GM12891 (cell line): Measurements from ENCODE around the gene SMO.
"Not testable (repeated sequence)": the region's sequence is repeated elsewhere in the genome, so short reads cannot be mapped to it uniquely, and the experiment has no call there.

Source experiments
- DNase-seq: peaks from one replicate; pipeline ENCODE4 v3.0.0; 2011; ENCODE audit warnings: low spot score; ENCODE audit not compliant: insufficient read length
- FAIRE-seq: peaks from 2 replicates; lab custom pipeline; 2011; peaks lifted over from hg19 to GRCh38; lab: Jason Lieb, UNC
- PAX5 ChIP-seq: IDR thresholded peaks from 2 replicates; pipeline ENCODE4 v1.6.1; 2011; ENCODE audit warnings: low read length, moderate library complexity, mild to moderate bottlenecking; ENCODE audit not compliant: insufficient read depth, severe bottlenecking
- POLR2A ChIP-seq: IDR thresholded peaks from 2 replicates; pipeline ENCODE4 v1.6.1; 2011; ENCODE audit warnings: low read depth, low read length, control low read depth
- POLR2AphosphoS5 ChIP-seq: IDR thresholded peaks from 2 replicates; pipeline ENCODE4 v1.6.1; 2011; ENCODE audit warnings: low read depth, low read length, control low read depth
- POU2F2 ChIP-seq: IDR thresholded peaks from 2 replicates; pipeline ENCODE4 v1.6.1; 2011; ENCODE audit warnings: low read depth, mild to moderate bottlenecking, control low read depth, low read length, moderate library complexity
- SPI1 ChIP-seq: IDR thresholded peaks from 2 replicates; pipeline ENCODE4 v1.6.1; 2011; ENCODE audit warnings: low read depth, low read length, control low read depth
- TAF1 ChIP-seq: IDR thresholded peaks from 2 replicates; pipeline ENCODE4 v1.6.1; 2011; ENCODE audit warnings: low read depth, low read length, control low read depth

Gene SMO

GRCh38 chr7:129231666-129232065 is 43.2 kb downstream of the SMO start:
- DNase-seq: no peak
- no peak for TF ChIP-seq POLR2AphosphoS5
- TF ChIP-seq TAF1: no peak
- TF ChIP-seq PAX5: no peak
- no peak for TF ChIP-seq SPI1
- no peak for TF ChIP-seq POU2F2
- no peak for TF ChIP-seq POLR2A
- FAIRE-seq: no peak

- TF ChIP-seq TAF1 (no peak), PAX5 (no peak), POU2F2 (no peak)
- no peak for FAIRE-seq
- no peak for DNase-seq
Observed at GRCh38 chr7:129238546-129238945, 50.1 kb downstream of the SMO start.

GRCh38 chr7:129240119-129240820 is 51.8 kb downstream of the SMO start:
- no peak for TF ChIP-seq POLR2AphosphoS5
- no peak for TF ChIP-seq POU2F2
- TF ChIP-seq POLR2A: no peak
- TF ChIP-seq TAF1: no peak
- TF ChIP-seq PAX5: no peak
- no peak for TF ChIP-seq SPI1
- DNase-seq (no peak), FAIRE-seq (no peak)

- no peak for TF ChIP-seq POLR2A
- no peak for TF ChIP-seq PAX5
- TF ChIP-seq SPI1: no peak
- no peak for TF ChIP-seq TAF1
- no peak for TF ChIP-seq POLR2AphosphoS5
- TF ChIP-seq POU2F2: no peak
- FAIRE-seq (no peak), DNase-seq (no peak)
Observed at GRCh38 chr7:129244220-129244619, 55.8 kb downstream of the SMO start.

- no peak for DNase-seq
- TF ChIP-seq TAF1: no peak
- TF ChIP-seq SPI1: no peak
- no peak for TF ChIP-seq POLR2A
- TF ChIP-seq PAX5: no peak
- TF ChIP-seq POLR2AphosphoS5: no peak
- no peak for TF ChIP-seq POU2F2
- no peak for FAIRE-seq
Observed at GRCh38 chr7:129245533-129245932, 57.1 kb downstream of the SMO start.

GRCh38 chr7:129247087-129247486 is 58.7 kb downstream of the SMO start:
- FAIRE-seq: no peak
- no peak for TF ChIP-seq POLR2AphosphoS5
- TF ChIP-seq POLR2A: no peak
- no peak for TF ChIP-seq POU2F2
- TF ChIP-seq PAX5: no peak
- TF ChIP-seq TAF1: no peak
- TF ChIP-seq SPI1: no peak
- DNase-seq: no peak

GRCh38 chr7:129252128-129252527 is 63.7 kb downstream of the SMO start:
- no peak for FAIRE-seq
- no peak for DNase-seq
- no peak for TF ChIP-seq POLR2AphosphoS5
- TF ChIP-seq TAF1: no peak
- TF ChIP-seq PAX5: no peak
- no peak for TF ChIP-seq POLR2A
- no peak for TF ChIP-seq SPI1
- no peak for TF ChIP-seq POU2F2

- not testable (repeated sequence) for DNase-seq, FAIRE-seq
Observed at GRCh38 chr7:129252603-129253002, 64.2 kb downstream of the SMO start.

- DNase-seq (no peak), FAIRE-seq (no peak)
- TF ChIP-seq POU2F2: no peak
Observed at GRCh38 chr7:129255800-129256199, 67.4 kb downstream of the SMO start.

- FAIRE-seq: no peak
- TF ChIP-seq PAX5 (no peak), POLR2AphosphoS5 (no peak), POU2F2 (no peak), TAF1 (no peak), SPI1 (no peak), POLR2A (no peak)
- no peak for DNase-seq
Observed at GRCh38 chr7:129256221-129256620, 67.8 kb downstream of the SMO start.

- FAIRE-seq: no peak
- TF ChIP-seq POLR2A (no peak), POU2F2 (no peak), POLR2AphosphoS5 (no peak), SPI1 (no peak)
- no peak for DNase-seq
Observed at GRCh38 chr7:129257168-129257567, 68.7 kb downstream of the SMO start.
